ENCODE measurements around the gene RASL11B. TPM values are rescaled to one million over a fixed set of nuclear protein-coding genes. Genes with fewer than 3 reads are reported as not detected.

RASL11B gene
- total RNA-seq, 2 experiments from 2014 or later = not detected

- BruUV-seq (replicated peaks) = no TSS peak
- ChIA-PET POLR2A (no interaction called here), CTCF (ENCODE audit: unreplicated experiment) (no interaction called here)
- no peak overlapping the region for H2AFZ ChIP-seq (ENCODE audit: low read length)
- no peak overlapping the region for H3K4me3 ChIP-seq (ENCODE audit: low read depth, low read length, poor library complexity, severe bottlenecking)
- no peaks in the 10 kb centered on the region for H3K9me3 ChIP-seq (ENCODE audit: low read length)
- TF ChIP-seq EZH2phosphoT487 (IDR thresholded peaks at IDR 0.05; ENCODE audit: borderline replicate concordance, low read depth, low read length) = no peak
- no peak for TF ChIP-seq CTCF (conservative IDR thresholded peaks at IDR 0.05; ENCODE audit: low read length)
- no peaks in the 10 kb centered on the region for H3K9me2 ChIP-seq (ENCODE audit: insufficient read depth, low read length)
- H3K36me3 ChIP-seq (ENCODE audit: insufficient read depth, low read length) = no peaks in the 10 kb centered on the region
- no peak overlapping the region for H3K27ac ChIP-seq (ENCODE audit: low read depth, low read length, poor library complexity, severe bottlenecking)
- intact Hi-C loops (cut with micrococcal nuclease; ENCODE audit: unreplicated experiment) = no loop called here
- H3K4me1 ChIP-seq (ENCODE audit: insufficient read depth, low read length, poor library complexity, severe bottlenecking) = no peaks in the 10 kb centered on the region
- no peak for DNase-seq (ENCODE audit: low spot score)
- no peak overlapping the region for H3K4me2 ChIP-seq (ENCODE audit: low read length)
- no peaks in the 10 kb centered on the region for H4K20me1 ChIP-seq (ENCODE audit: insufficient read depth, low read length)
- H3K79me2 ChIP-seq (ENCODE audit: insufficient read depth, low read depth, low read length) = no peaks in the 10 kb centered on the region
Measured at GRCh38 chr4:52904421-52904820, 42.3 kb downstream of the RASL11B start.

- Histone ChIP-seq H4K20me1 (ENCODE audit: insufficient read depth, low read length) (no peaks in the 10 kb centered on the region), H3K9me2 (ENCODE audit: insufficient read depth, low read length) (no peaks in the 10 kb centered on the region), H2AFZ (ENCODE audit: low read length) (no peak overlapping the region), H3K36me3 (ENCODE audit: insufficient read depth, low read length) (no peaks in the 10 kb centered on the region), H3K4me1 (ENCODE audit: insufficient read depth, low read length, poor library complexity, severe bottlenecking) (no peaks in the 10 kb centered on the region), H3K27ac (ENCODE audit: low read depth, low read length, poor library complexity, severe bottlenecking) (no peak overlapping the region), H3K4me2 (ENCODE audit: low read length) (no peak overlapping the region), H3K9me3 (ENCODE audit: low read length) (no peaks in the 10 kb centered on the region), H3K4me3 (ENCODE audit: low read depth, low read length, poor library complexity, severe bottlenecking) (no peak overlapping the region), H3K79me2 (ENCODE audit: insufficient read depth, low read depth, low read length) (no peaks in the 10 kb centered on the region)
- no peak for TF ChIP-seq EZH2phosphoT487 (IDR thresholded peaks at IDR 0.05; ENCODE audit: borderline replicate concordance, low read depth, low read length)
- no peak for TF ChIP-seq CTCF (conservative IDR thresholded peaks at IDR 0.05; ENCODE audit: low read length)
- no TSS peak for BruUV-seq (replicated peaks)
- POLR2A ChIA-PET = no interaction called here
- intact Hi-C loops (cut with micrococcal nuclease; ENCODE audit: unreplicated experiment) = no loop called here
- CTCF ChIA-PET (ENCODE audit: unreplicated experiment) = no interaction called here
- DNase-seq (ENCODE audit: low spot score) = no peak
Measured at GRCh38 chr4:52907510-52907909, 45.4 kb downstream of the RASL11B start.

GRCh38 chr4:52910115-52910514, 48.0 kb downstream of the RASL11B start:
- no TSS peak for BruUV-seq (replicated peaks)
- Histone ChIP-seq H3K36me3 (ENCODE audit: insufficient read depth, low read length) (no peaks in the 10 kb centered on the region), H3K79me2 (ENCODE audit: insufficient read depth, low read depth, low read length) (no peaks in the 10 kb centered on the region), H3K4me1 (ENCODE audit: insufficient read depth, low read length, poor library complexity, severe bottlenecking) (no peaks in the 10 kb centered on the region), H3K4me3 (ENCODE audit: low read depth, low read length, poor library complexity, severe bottlenecking) (no peak overlapping the region), H3K9me3 (ENCODE audit: low read length) (no peaks in the 10 kb centered on the region), H4K20me1 (ENCODE audit: insufficient read depth, low read length) (no peaks in the 10 kb centered on the region), H3K27ac (ENCODE audit: low read depth, low read length, poor library complexity, severe bottlenecking) (no peak overlapping the region), H3K4me2 (ENCODE audit: low read length) (no peak overlapping the region), H3K9me2 (ENCODE audit: insufficient read depth, low read length) (no peaks in the 10 kb centered on the region), H2AFZ (ENCODE audit: low read length) (no peak overlapping the region)
- no peak for TF ChIP-seq CTCF (conservative IDR thresholded peaks at IDR 0.05; ENCODE audit: low read length)
- no peak for TF ChIP-seq EZH2phosphoT487 (IDR thresholded peaks at IDR 0.05; ENCODE audit: borderline replicate concordance, low read depth, low read length)
- intact Hi-C loops (cut with micrococcal nuclease; ENCODE audit: unreplicated experiment) = no loop called here
- DNase-seq (ENCODE audit: low spot score) = no peak
- POLR2A ChIA-PET = interaction anchor here (0.6 kb wide), 2 partner anchors 24 to 802 kb away, joined by 3 to 4 read pairs; no protein-coding TSS in a partner anchor
- CTCF ChIA-PET (ENCODE audit: unreplicated experiment) = no interaction called here

Measured in OCI-LY7 (cell line).